ENCODE data around the gene FOXP4.
A peak's percentile ranks its signal among the peaks of the same experiment; 100 is the strongest.

FOXP4 gene

DNA sequence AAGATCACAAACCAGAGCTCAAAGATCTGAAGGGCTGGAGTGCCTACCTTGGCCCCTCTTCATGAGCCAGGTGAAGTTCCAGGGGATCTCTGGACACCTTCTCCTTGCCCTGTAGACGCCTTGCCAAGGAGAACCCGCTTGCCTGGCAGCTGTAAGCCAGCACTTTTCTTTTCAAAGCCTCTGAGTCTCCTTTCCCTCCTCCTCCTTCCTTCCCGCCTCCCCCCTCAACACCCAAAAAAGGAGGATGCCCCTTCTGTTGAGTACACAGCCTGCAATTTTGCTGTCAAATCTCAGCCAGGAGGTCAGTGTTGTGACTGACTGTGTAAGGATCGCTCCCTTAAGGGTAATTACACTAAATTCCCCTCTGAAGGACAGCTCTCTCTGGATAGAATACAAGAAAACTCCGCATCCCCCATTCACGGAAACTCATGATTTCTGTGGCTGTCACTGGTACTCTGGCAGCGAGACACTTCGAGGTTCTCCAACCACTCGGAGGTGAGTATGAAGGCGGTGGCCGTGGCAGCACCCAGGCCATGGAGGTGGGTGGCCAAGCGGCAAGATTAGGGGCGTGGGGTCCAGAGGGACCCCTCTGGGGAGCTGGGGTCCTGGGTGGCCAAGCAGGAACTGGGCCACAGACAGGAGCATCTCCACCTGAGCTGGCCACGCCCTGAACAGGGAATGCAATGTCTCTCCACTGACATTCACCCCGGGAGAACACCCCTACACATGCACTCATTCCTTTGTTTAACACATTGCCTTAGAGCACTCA is 23.2 kb upstream of the FOXP4 start:
- no peak for DNase-seq (ENCODE audit: low spot score)

GRCh38 chr6:41523915-41524633 is 22.1 kb upstream of the FOXP4 start:
- no peak for DNase-seq (ENCODE audit: low spot score)

GRCh38 chr6:41524634-41525011 is 21.6 kb upstream of the FOXP4 start:
- no peak for DNase-seq (ENCODE audit: low spot score)

DNA sequence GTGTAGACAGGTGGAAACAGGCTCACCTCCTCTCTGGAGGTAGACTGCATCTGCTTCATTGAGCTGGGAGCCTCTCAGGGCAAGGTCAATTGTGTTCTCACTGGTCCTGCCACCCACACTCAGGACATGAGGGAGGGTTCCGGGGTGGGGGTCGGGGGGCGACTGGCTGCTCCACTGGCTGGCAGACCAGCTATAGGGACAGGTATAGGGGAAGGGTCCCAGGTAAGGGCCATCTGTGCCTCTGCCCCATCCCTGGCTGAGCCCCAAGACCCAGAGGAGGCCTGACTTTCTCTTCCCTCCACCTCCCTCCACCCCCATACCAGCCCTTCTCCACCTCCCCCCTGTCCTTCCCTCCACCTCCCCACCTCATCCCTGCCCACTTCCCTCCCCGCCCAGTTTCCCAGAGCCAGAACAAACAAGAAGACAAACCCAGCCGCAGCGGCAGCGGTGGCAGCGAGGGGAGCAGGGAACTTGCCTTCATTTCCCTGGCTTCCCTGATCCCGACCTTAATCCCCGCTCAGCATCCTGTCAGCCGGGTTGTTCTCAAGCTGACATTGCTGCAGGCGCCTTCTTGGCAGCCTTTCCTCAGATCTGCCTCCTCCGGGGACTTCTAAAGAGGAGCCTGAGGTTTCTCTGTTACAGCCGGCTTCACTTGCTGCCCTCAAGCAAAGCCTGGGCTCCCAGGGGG is 18.3 kb upstream of the FOXP4 start:
- DNase-seq (ENCODE audit: low spot score), result no peak

DNA sequence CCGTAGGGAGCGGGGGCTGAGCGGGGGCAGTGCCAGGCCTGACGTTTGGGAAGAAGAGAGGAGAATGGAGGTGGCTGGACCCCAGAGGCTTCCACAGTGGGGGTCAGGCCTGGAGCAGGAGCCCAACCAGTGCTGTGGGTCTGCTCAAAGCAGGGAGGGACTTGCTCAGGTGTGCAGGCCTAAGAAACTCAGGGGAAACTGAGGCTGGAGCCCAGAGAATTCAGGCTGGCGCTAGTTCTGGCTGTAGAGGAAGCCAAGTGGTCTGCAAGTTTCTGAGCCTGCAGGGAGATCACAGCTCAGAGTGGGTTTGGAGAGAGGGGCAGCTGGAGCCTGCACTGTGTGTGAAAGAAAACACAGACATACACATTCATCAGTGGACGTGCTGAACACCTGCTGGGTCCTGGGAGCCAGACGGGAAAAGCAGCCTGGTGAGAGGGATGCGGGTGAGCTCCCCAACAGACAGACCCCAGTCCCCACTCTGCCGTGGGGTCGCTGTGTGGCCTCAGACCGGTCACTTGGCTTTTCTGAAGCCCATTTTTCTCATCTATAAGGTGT is 17.7 kb upstream of the FOXP4 start:
- DNase-seq (ENCODE audit: low spot score), result no peak

DNA sequence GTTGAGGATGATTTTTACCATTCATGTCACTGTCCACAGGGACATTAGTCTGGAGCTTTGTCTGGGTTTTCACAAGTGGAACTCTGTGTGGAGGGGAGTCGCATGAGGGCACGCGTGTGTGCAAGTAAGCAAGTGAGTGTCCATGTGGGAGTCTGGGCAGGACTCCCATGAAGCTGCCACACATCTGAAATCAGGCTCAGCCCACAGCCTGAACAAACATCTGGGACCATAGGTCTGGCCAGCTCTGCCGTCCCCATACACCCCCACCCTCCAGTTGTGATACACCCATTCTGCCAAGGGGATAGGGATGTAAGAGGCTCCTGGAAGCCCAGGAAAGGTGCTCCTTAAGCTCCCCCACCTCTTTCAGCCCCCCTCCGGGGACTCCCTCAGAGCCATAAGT is 17.1 kb upstream of the FOXP4 start:
- DNase-seq (ENCODE audit: low spot score), result no peak

GRCh38 chr6:41529970-41530369 is 16.2 kb upstream of the FOXP4 start:
- no peak for DNase-seq (ENCODE audit: low spot score)

DNA sequence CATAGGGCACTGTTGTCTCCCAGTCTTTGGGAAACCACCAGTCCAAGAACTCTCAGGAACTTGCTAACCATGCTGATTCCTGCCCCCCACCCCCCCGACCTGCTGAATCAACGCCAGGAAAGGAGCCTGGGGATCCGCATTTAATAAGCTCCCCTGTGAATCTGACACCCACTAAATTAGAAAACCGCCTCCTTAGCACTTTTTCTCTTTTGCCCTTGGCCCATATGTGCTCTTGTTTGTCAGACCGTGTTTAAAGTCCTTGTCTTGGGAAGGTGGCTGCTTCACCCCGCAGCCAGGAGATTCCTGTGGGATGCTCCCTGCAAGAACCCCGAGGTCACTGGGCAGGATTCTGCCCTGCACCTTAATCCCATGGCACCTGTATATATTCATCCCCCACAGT is 15.7 kb upstream of the FOXP4 start:
- DNase-seq (ENCODE audit: low spot score), result no peak

GRCh38 chr6:41531016-41531415 is 15.2 kb upstream of the FOXP4 start:
- DNase-seq (ENCODE audit: low spot score), result no peak

- DNase-seq (ENCODE audit: low spot score), result no peak
Measured at GRCh38 chr6:41531591-41532582, 14.3 kb upstream of the FOXP4 start.

DNA sequence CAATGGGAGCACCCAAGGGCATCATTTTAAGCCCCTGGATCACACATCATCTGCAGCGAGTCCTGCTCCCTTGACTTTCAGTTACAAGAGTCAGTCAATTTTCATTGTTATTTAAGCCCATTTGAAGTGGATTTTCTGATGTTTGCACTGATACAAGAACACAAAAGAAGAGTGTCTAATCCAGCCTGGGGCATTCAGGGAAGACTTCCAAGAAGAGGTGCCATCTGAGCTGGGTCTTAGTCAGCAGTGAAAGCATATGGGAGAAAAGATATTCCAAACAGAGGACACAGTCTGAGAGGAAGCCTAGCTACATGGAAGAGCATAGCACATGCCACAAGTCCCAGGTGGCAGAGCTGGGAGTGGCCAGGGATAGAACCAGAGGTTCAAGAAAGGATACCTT is 10.4 kb upstream of the FOXP4 start:
- no peak for DNase-seq (ENCODE audit: low spot score)

DNA sequence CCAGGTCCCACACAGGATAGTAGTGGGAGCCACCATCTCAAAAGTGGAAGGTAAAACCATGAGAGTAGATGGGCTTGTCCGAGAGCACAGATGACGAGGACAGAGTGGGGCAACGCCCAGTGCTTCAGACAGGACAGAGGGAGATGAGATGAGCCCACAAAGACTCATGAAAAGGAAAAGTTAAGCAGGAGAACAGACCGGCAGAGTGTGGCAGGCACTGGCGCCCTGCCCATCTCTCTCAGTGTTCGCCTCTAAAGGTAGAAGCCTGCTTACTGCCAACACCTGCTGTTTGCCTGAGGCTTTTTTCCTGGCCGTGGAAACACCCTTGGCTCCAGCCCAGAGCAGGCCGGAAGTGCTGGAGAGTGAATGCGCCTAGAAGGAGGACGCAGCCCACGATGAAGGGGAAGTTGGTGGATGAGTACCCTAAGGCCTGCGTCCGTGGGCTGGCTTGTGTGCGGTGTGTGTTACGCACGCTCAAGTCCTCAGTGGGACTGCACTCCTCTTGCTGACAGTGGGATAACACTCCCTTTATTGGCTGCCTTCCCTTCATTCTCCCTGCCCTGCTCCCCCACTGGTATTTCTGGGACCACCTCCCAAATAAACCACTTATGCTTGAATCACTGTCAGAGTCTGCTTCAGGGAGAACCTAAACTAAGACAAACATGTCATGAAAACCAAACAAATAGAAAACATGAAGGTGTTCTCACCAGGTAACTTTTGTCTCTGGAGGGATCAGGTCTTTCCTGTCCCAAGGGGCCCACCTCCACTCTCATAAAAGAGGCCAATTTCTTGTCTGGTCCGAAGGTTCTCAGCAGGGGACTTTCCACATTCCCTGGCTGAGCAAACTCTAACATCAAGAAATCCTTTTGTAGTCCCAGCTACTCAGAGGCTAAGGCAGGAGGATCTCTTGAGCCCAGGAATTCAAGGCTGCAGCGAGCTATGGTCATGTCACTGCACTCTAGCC is 9.1 kb upstream of the FOXP4 start:
- DNase-seq (ENCODE audit: low spot score), result peak; percentile 83

DNA sequence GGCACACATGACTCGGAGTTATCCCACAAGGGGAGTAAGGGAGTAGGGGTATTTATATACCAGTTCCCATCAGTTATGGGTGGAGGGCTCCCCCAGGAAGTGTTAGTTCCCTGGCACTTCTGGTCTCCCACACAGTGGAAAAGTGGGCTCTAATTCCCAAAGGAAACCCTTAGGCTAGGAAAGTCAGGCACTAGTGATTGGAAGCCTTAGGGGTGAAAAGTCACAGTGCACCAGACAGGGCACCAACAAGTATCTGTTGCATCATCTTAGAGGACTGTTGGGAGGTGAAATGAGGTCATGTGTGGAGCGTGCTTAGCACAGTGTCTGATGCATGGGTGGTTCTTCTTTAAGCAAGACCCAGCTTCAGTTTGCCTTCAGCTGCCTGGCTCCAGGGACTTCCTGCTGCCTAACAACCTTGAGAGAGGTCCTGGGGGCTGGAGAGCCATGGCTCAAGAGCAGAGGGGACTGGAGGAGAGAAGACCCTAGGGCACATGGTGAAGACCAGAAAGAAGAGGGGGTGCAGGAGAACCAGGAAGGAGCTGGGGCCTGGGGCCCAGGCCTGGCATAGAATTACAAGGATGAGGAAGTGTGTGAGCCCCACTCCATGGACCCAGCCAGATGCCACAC is 7.5 kb upstream of the FOXP4 start:
- no peak for DNase-seq (ENCODE audit: low spot score)

- DNase-seq (ENCODE audit: low spot score), result no peak
Measured at GRCh38 chr6:41539204-41539603, 7.0 kb upstream of the FOXP4 start.

- DNase-seq (ENCODE audit: low spot score), result no peak
Measured at GRCh38 chr6:41541364-41541763, 4.8 kb upstream of the FOXP4 start.

DNA sequence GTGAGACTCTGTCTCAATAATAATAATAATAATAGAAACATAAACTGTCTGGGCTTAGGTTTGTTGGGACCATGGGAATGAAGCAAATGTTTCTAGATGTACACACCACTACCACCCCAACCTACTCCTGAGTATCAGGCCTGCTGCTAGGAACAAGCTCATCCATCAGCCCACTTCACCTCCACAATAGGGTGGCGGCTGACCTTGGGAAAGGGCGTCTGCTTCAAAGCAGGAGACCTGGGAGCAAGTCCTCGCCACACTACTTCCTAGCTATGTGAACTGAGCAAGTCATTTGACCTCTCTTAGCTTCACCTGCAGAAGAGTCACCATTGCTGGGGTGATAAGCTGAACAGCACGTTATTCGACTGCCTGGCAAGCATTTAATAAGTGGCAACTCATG is 3.1 kb upstream of the FOXP4 start:
- no peak for DNase-seq (ENCODE audit: low spot score)

- no peak for DNase-seq (ENCODE audit: low spot score)
Measured at GRCh38 chr6:41545247-41545702, 906 bp upstream of the FOXP4 start.

DNA sequence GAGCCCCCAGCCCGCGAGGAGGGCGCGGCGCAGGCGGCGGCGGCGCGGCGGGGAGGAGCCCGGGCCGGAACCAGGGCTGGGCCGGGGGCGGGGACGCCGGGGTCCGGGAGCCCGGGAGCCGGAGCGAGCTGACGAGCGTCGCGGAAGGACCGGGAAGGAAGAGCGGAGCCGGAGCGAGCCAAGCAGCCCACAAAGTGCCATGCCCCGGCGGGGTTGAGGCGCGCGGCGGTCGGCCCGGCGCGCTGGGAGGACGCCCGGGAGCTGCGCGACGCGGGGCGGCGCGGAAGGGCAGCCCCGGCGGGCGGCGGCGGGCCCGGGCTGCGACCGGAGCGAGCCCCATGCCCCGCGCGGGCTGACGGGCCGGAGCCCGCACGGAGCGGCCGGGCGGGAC is 289 bp downstream of the FOXP4 start:
- DNase-seq (ENCODE audit: low spot score), result peak; percentile 37

GRCh38 chr6:41546866-41547798 is 951 bp downstream of the FOXP4 start:
- peak; percentile 19 for DNase-seq (ENCODE audit: low spot score)

Data from LoVo (cell line).